ENCODE results near the gene RASAL2.

Gene RASAL2

GRCh38 chr1:178456472-178456871 lies 362.6 kb downstream of the RASAL2 start:
- peaks cover 2% of the 10 kb centered on the region for H3K4me1 ChIP-seq (ENCODE audit: control insufficient read depth, insufficient read depth, low read length)
- no peaks in the 10 kb centered on the region for H3K36me3 ChIP-seq (ENCODE audit: control insufficient read depth, insufficient read depth, low read length)
- H3K9me3 ChIP-seq (ENCODE audit: control insufficient read depth, insufficient read depth, low read length) = no peaks in the 10 kb centered on the region
- no peak overlapping the region for H3K9ac ChIP-seq (ENCODE audit: low read depth, low read length)
- no peak overlapping the region for H3K4me3 ChIP-seq (ENCODE audit: low read depth, low read length)
- no peaks in the 10 kb centered on the region for H3K27me3 ChIP-seq (ENCODE audit: control insufficient read depth, insufficient read depth, low read length)

DNA sequence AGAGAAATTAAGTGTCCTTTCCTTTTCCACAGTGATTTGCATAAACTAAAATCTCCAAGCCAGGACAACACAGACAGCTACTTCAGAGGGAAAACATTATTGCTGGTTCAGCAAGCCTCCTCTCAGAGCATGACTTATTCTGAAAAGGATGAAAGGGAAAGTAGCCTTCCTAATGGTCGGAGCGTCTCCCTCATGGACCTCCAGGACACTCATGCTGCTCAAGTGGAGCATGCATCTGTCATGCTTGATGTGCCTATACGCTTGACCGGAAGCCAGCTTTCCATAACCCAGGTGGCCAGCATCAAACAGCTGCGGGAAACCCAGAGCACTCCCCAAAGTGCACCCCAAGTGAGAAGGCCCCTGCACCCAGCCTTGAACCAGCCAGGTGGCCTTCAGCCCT lies 363.7 kb downstream of the RASAL2 start:
- Histone ChIP-seq H3K9ac (ENCODE audit: low read depth, low read length) (no peak overlapping the region), H3K4me1 (ENCODE audit: control insufficient read depth, insufficient read depth, low read length) (peaks cover 2% of the 10 kb centered on the region), H3K9me3 (ENCODE audit: control insufficient read depth, insufficient read depth, low read length) (no peaks in the 10 kb centered on the region), H3K4me3 (ENCODE audit: low read depth, low read length) (no peak overlapping the region), H3K27me3 (ENCODE audit: control insufficient read depth, insufficient read depth, low read length) (no peaks in the 10 kb centered on the region), H3K36me3 (ENCODE audit: control insufficient read depth, insufficient read depth, low read length) (no peaks in the 10 kb centered on the region)

- no peak overlapping the region for H3K9ac ChIP-seq (ENCODE audit: low read depth, low read length)
- no peaks in the 10 kb centered on the region for H3K36me3 ChIP-seq (ENCODE audit: control insufficient read depth, insufficient read depth, low read length)
- H3K4me1 ChIP-seq (ENCODE audit: control insufficient read depth, insufficient read depth, low read length) = peaks cover 2% of the 10 kb centered on the region
- H3K9me3 ChIP-seq (ENCODE audit: control insufficient read depth, insufficient read depth, low read length) = no peaks in the 10 kb centered on the region
- no peak overlapping the region for H3K4me3 ChIP-seq (ENCODE audit: low read depth, low read length)
- no peaks in the 10 kb centered on the region for H3K27me3 ChIP-seq (ENCODE audit: control insufficient read depth, insufficient read depth, low read length)
Measured at GRCh38 chr1:178458203-178458602, 364.3 kb downstream of the RASAL2 start.

DNA sequence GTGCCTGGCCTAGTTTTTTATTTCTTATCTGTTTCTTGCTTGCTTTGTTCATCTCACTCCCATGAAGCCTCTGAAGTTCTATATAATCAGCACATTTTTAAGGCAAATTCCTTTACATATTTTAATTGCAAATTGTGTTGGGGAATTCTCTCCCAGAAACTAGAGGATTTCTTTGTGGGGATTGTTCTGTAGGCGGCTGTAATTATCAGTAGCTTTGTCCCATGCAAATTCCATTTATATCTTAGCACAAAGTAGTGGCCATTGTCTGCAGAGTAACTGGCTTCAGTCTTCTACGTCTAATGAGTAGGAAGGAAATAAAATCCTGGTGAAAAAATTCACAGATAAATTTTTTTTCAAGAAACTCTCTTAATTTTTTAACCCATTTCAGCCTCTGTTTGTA lies 367.2 kb downstream of the RASAL2 start:
- no peaks in the 10 kb centered on the region for H3K27me3 ChIP-seq (ENCODE audit: control insufficient read depth, insufficient read depth, low read length)
- no peaks in the 10 kb centered on the region for H3K9me3 ChIP-seq (ENCODE audit: control insufficient read depth, insufficient read depth, low read length)
- no peak overlapping the region for H3K4me3 ChIP-seq (ENCODE audit: low read depth, low read length)
- H3K4me1 ChIP-seq (ENCODE audit: control insufficient read depth, insufficient read depth, low read length) = peaks cover 2% of the 10 kb centered on the region
- H3K36me3 ChIP-seq (ENCODE audit: control insufficient read depth, insufficient read depth, low read length) = no peaks in the 10 kb centered on the region
- no peak overlapping the region for H3K9ac ChIP-seq (ENCODE audit: low read depth, low read length)

DNA sequence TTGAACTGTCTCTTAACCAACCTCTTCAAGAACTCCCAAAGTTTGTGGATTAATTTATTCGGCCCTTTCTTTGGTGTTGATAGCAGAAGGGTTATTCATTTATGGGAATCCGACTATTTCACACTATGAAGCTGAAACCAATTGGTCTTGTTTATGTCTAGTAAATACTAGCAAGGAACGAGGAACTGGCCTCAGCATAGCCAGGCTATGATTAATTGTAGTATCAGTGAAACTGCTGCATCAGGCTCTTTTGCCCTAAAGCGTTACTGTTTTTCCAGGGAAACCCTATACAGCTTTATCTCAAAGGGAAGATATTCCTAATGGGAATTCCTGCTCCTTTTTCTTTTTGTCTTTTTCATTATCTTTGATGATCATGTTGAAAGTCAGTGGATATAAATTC lies 367.8 kb downstream of the RASAL2 start:
- H3K36me3 ChIP-seq (ENCODE audit: control insufficient read depth, insufficient read depth, low read length) = no peaks in the 10 kb centered on the region
- no peaks in the 10 kb centered on the region for H3K27me3 ChIP-seq (ENCODE audit: control insufficient read depth, insufficient read depth, low read length)
- H3K4me3 ChIP-seq (ENCODE audit: low read depth, low read length) = no peak overlapping the region
- H3K9me3 ChIP-seq (ENCODE audit: control insufficient read depth, insufficient read depth, low read length) = no peaks in the 10 kb centered on the region
- H3K4me1 ChIP-seq (ENCODE audit: control insufficient read depth, insufficient read depth, low read length) = peaks cover 2% of the 10 kb centered on the region
- H3K9ac ChIP-seq (ENCODE audit: low read depth, low read length) = no peak overlapping the region

DNA sequence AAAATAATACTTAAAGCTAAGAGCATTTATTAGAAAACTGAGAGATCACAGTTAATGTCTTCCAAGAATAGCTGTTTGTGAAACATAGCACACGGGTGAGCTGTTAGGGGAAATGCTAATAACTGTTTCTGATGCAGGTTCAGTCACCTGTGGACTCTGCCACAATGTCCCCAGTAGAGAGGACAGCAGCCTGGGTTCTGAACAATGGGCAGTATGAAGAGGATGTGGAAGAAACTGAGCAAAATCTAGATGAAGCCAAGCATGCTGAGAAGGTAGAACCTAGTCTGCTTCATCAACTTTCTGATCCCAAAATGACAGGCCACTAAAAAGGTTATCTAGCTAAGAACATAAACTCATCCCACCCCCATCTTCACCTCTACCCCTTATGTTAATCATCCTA lies 370.2 kb downstream of the RASAL2 start:
- peaks cover 2% of the 10 kb centered on the region for H3K4me1 ChIP-seq (ENCODE audit: control insufficient read depth, insufficient read depth, low read length)
- H3K9me3 ChIP-seq (ENCODE audit: control insufficient read depth, insufficient read depth, low read length) = no peaks in the 10 kb centered on the region
- no peak overlapping the region for H3K4me3 ChIP-seq (ENCODE audit: low read depth, low read length)
- H3K9ac ChIP-seq (ENCODE audit: low read depth, low read length) = no peak overlapping the region
- H3K27me3 ChIP-seq (ENCODE audit: control insufficient read depth, insufficient read depth, low read length) = no peaks in the 10 kb centered on the region
- H3K36me3 ChIP-seq (ENCODE audit: control insufficient read depth, insufficient read depth, low read length) = no peaks in the 10 kb centered on the region

GRCh38 chr1:178464566-178464965 lies 370.7 kb downstream of the RASAL2 start:
- no peaks in the 10 kb centered on the region for H3K27me3 ChIP-seq (ENCODE audit: control insufficient read depth, insufficient read depth, low read length)
- no peaks in the 10 kb centered on the region for H3K9me3 ChIP-seq (ENCODE audit: control insufficient read depth, insufficient read depth, low read length)

GRCh38 chr1:178465011-178465410 lies 371.1 kb downstream of the RASAL2 start:
- H3K9ac ChIP-seq (ENCODE audit: low read depth, low read length) = no peak overlapping the region
- no peak overlapping the region for H3K4me3 ChIP-seq (ENCODE audit: low read depth, low read length)
- peaks cover 2% of the 10 kb centered on the region for H3K4me1 ChIP-seq (ENCODE audit: control insufficient read depth, insufficient read depth, low read length)
- H3K36me3 ChIP-seq (ENCODE audit: control insufficient read depth, insufficient read depth, low read length) = no peaks in the 10 kb centered on the region
- no peaks in the 10 kb centered on the region for H3K9me3 ChIP-seq (ENCODE audit: control insufficient read depth, insufficient read depth, low read length)
- no peaks in the 10 kb centered on the region for H3K27me3 ChIP-seq (ENCODE audit: control insufficient read depth, insufficient read depth, low read length)

More at GRCh38 chr1:178464566-178464965, 370.7 kb downstream of the RASAL2 start:
- Histone ChIP-seq H3K4me3 (ENCODE audit: low read depth, low read length) (no peak overlapping the region), H3K9ac (ENCODE audit: low read depth, low read length) (no peak overlapping the region), H3K36me3 (ENCODE audit: control insufficient read depth, insufficient read depth, low read length) (no peaks in the 10 kb centered on the region), H3K4me1 (ENCODE audit: control insufficient read depth, insufficient read depth, low read length) (peaks cover 2% of the 10 kb centered on the region)

DNA sequence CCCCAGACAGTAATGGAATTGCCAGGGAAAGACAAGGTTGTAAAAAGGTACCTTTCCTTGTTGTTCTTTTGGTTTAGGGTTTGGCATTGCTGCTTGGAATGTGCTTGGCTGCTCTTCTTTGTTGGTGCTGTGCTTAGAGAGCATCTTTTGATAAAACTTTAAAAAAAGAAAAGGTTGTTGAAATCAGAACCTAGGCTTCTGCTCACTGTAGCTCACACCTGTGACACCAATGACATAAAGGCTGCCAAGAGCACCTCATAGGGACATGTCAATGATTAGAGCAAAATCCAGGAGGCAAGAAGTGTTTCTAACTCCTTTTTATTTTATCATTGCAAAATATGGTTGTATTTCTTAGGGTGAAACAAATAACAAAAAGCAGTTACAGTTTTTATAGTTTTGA lies 373.9 kb downstream of the RASAL2 start:
- H3K9ac ChIP-seq (ENCODE audit: low read depth, low read length) = no peak overlapping the region
- no peaks in the 10 kb centered on the region for H3K36me3 ChIP-seq (ENCODE audit: control insufficient read depth, insufficient read depth, low read length)
- H3K4me1 ChIP-seq (ENCODE audit: control insufficient read depth, insufficient read depth, low read length) = no peaks in the 10 kb centered on the region
- no peak overlapping the region for H3K4me3 ChIP-seq (ENCODE audit: low read depth, low read length)
- no peaks in the 10 kb centered on the region for H3K27me3 ChIP-seq (ENCODE audit: control insufficient read depth, insufficient read depth, low read length)
- H3K9me3 ChIP-seq (ENCODE audit: control insufficient read depth, insufficient read depth, low read length) = no peaks in the 10 kb centered on the region

- Histone ChIP-seq H3K4me1 (ENCODE audit: control insufficient read depth, insufficient read depth, low read length) (no peaks in the 10 kb centered on the region), H3K36me3 (ENCODE audit: control insufficient read depth, insufficient read depth, low read length) (no peaks in the 10 kb centered on the region), H3K9me3 (ENCODE audit: control insufficient read depth, insufficient read depth, low read length) (no peaks in the 10 kb centered on the region), H3K4me3 (ENCODE audit: low read depth, low read length) (no peak overlapping the region), H3K27me3 (ENCODE audit: control insufficient read depth, insufficient read depth, low read length) (no peaks in the 10 kb centered on the region), H3K9ac (ENCODE audit: low read depth, low read length) (no peak overlapping the region)
Measured at GRCh38 chr1:178470411-178470960, 376.6 kb downstream of the RASAL2 start.

- no peaks in the 10 kb centered on the region for H3K4me1 ChIP-seq (ENCODE audit: control insufficient read depth, insufficient read depth, low read length)
- no peaks in the 10 kb centered on the region for H3K36me3 ChIP-seq (ENCODE audit: control insufficient read depth, insufficient read depth, low read length)
- no peaks in the 10 kb centered on the region for H3K9me3 ChIP-seq (ENCODE audit: control insufficient read depth, insufficient read depth, low read length)
- H3K27me3 ChIP-seq (ENCODE audit: control insufficient read depth, insufficient read depth, low read length) = no peaks in the 10 kb centered on the region
- H3K9ac ChIP-seq (ENCODE audit: low read depth, low read length) = no peak overlapping the region
- no peak overlapping the region for H3K4me3 ChIP-seq (ENCODE audit: low read depth, low read length)
Measured at GRCh38 chr1:178472531-178472930, 378.6 kb downstream of the RASAL2 start.

DNA sequence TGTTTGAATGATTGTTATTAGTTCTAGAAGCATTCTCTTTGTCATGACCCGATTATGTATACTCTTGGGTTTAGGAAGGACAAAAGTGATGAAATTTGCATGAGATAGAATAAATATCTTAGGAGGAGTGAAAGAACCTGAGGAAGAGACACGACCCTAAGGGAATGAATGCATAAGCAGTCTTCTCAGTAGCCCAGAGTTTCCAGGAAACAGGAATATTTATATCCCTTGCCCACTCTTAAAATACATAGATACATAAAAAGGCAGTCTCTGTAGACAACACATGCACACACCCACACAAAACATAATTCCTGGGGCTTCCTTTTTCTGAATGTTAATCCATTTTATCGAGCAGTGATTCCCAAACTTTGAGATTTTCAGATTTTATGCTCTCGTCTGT lies 383.5 kb downstream of the RASAL2 start:
- Histone ChIP-seq H3K4me1 (ENCODE audit: control insufficient read depth, insufficient read depth, low read length) (no peaks in the 10 kb centered on the region), H3K27me3 (ENCODE audit: control insufficient read depth, insufficient read depth, low read length) (no peaks in the 10 kb centered on the region), H3K9me3 (ENCODE audit: control insufficient read depth, insufficient read depth, low read length) (no peaks in the 10 kb centered on the region), H3K9ac (ENCODE audit: low read depth, low read length) (no peak overlapping the region), H3K4me3 (ENCODE audit: low read depth, low read length) (no peak overlapping the region), H3K36me3 (ENCODE audit: control insufficient read depth, insufficient read depth, low read length) (no peaks in the 10 kb centered on the region)

Data from iPS-15b (cell line).